Measurements from ENCODE around the gene ATG5. TPM values are rescaled to one million over a fixed set of nuclear protein-coding genes. Genes with fewer than 3 reads are reported as not detected.

The ATG5 gene
- 10 to 100 TPM; 21.1 to 26.5 TPM for total RNA-seq

DNA sequence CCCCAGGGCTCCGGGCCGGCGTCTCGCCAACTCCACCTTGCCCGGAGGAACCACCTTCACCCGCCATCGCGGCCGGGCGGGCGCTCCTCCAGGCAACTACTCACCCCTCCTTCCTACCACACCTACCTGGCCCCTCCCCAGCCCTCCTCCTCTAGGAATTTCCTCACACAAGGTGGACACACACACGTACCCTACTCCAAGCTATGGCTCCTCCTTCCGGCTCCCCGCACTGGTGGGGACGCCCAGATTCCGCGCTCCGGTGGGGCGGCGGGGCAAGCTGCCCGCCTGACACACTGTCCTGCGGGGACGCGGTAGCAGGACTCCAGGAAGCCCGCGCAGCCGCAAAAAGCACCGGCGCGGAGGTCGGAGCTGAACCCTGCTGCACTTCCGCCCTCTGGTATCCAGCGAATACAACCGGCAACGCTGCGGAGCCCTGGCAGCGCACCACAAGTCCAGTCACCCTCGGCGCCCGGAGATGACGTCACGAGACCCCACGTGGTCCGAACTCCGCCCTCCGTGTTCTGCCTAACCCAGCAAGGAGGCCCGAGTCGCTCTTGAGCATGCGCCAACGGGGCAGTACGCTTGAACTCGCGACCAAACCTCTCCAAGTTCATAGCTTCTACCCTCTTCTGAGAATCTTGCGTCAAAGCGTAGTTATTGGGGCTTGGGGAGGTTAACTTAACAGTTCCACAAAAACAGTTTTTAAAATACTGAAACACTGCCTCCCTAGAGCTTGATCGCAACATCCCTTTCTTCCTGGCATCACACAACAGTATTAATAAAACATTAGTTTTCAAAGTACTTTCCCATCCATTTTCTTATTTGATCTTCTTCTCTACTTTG, at the start of gene ATG5:
Gene ATG5 (minus strand): TSS at position 425 of the 843 bp plus-strand sequence. CDS start 9,552 bp downstream, outside the sequence.
- Histone ChIP-seq H3K4me3 (peak within 1 kb of the TSS; percentile 31 to 55), H3K27ac (peak within 1 kb of the TSS; percentile 78 to 97 (median 88)), H3K27me3 (no peaks in the 10 kb centered on the region), H3K4me1 (peaks cover 17% of the 10 kb centered on the region), H3K9me3 (no peaks in the 10 kb centered on the region), H3K36me3 (replicated peaks in 1 of 2; ENCODE audit: insufficient read depth in 1 of 2, low read depth in 2 of 2) (no peaks in the 10 kb centered on the region)
- 1 to 2% methylated on average over 23 to 56 of the region's 56 CpGs for WGBS, 2 donors
- DNase-seq (peak; percentile 100), ATAC-seq (peak; percentile 96)
- TF ChIP-seq CTCF (IDR thresholded peaks at IDR 0.05): peak in 1 of 7 experiments; percentile 35
- TF ChIP-seq POLR2A (IDR thresholded peaks at IDR 0.05): peak; percentile 81 to 97 (median 95)
- intact Hi-C loops (cut with DNase I): no loop called here

- peaks cover 6% of the 10 kb centered on the region for H3K4me1 ChIP-seq
- H3K27ac ChIP-seq: peak overlapping the region in 2 of 4 donors; percentile 12 to 23
- ATAC-seq (no peak), DNase-seq (no peak)
- no peaks in the 10 kb centered on the region for H3K36me3 ChIP-seq (replicated peaks in 1 of 2; ENCODE audit: insufficient read depth in 1 of 2, low read depth in 2 of 2)
- no peaks in the 10 kb centered on the region for H3K27me3 ChIP-seq
- WGBS, 2 donors: 89 to 100% methylated on average over 1 of the region's 1 CpG
- TF ChIP-seq POLR2A (IDR thresholded peaks at IDR 0.05) (no peak), CTCF (IDR thresholded peaks at IDR 0.05) (no peak)
- H3K9me3 ChIP-seq: no peaks in the 10 kb centered on the region
- intact Hi-C loops (cut with DNase I): no loop called here
- no peak overlapping the region for H3K4me3 ChIP-seq
These were observed 48.1 kb upstream of the ATG5 start for GRCh38 chr6:106373502-106374239.

GRCh38 chr6:106372838-106373501, 47.4 kb upstream of the ATG5 start:
- no peak for DNase-seq
- no peak for ATAC-seq
- Histone ChIP-seq H3K36me3 (replicated peaks in 1 of 2; ENCODE audit: insufficient read depth in 1 of 2, low read depth in 2 of 2) (no peaks in the 10 kb centered on the region), H3K27ac (peak overlapping the region in 3 of 4 donors; percentile 12 to 25 (median 23)), H3K27me3 (no peaks in the 10 kb centered on the region), H3K9me3 (no peaks in the 10 kb centered on the region), H3K4me3 (no peak overlapping the region), H3K4me1 (peaks cover 6% of the 10 kb centered on the region)
- WGBS, 2 donors: 73 to 76% methylated on average over 4 of the region's 4 CpGs
- intact Hi-C loops (cut with DNase I): no loop called here
- no peak for TF ChIP-seq CTCF (IDR thresholded peaks at IDR 0.05)
- no peak for TF ChIP-seq POLR2A (IDR thresholded peaks at IDR 0.05)

DNA sequence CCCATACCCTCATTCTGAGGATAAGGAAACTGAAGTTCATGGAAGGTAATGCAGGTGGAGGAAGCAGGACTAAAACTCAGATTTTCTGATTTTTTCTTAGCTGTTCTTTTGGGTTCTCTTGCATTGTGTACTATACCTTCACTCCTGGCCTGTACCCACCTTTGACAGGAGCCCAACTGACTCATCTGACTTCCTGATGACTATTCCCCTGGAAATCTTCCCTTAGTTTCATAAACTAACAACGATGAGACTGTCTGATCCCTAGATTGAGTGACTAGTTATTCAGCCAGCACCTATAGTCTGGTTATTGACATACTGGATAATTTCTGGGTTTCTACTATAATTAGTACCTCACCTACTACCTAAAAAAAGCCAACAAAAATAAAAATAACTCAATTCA, 45.1 kb upstream of the ATG5 start:
- intact Hi-C loops (cut with DNase I): no loop called here
- no peak overlapping the region for H3K27ac ChIP-seq
- 47 to 67% methylated on average over 1 of the region's 1 CpG for WGBS, 2 donors
- no peaks in the 10 kb centered on the region for H3K36me3 ChIP-seq (replicated peaks in 1 of 2; ENCODE audit: insufficient read depth in 1 of 2, low read depth in 2 of 2)
- DNase-seq (no peak), ATAC-seq (no peak)
- TF ChIP-seq CTCF (IDR thresholded peaks at IDR 0.05) (no peak), POLR2A (IDR thresholded peaks at IDR 0.05) (no peak)
- no peak overlapping the region for H3K4me3 ChIP-seq
- no peaks in the 10 kb centered on the region for H3K27me3 ChIP-seq
- no peaks in the 10 kb centered on the region for H3K9me3 ChIP-seq
- no peaks in the 10 kb centered on the region for H3K4me1 ChIP-seq
